Stomach (tissue), 9 donors: ENCODE measurements around the gene CCDC63. TPM values are rescaled to one million over a fixed set of nuclear protein-coding genes. Genes with fewer than 3 reads are reported as not detected.
A peak's percentile ranks its signal among the peaks of the same experiment; 100 is the strongest.

Source experiments
- DNase-seq, 2 donors: peaks; one replicate each; pipeline versions ENCODE4 v3.0.0 to v3.0.0-alpha.2; 2013 to 2019
- H3K27ac ChIP-seq, 5 donors: fragments of 200-600 bp in 4 of 5; sonication (generic) in 4 of 5; one replicate each; pipeline ENCODE4 v1.5.1; 2013 to 2019; ENCODE audit warnings: mild to moderate bottlenecking in 1 of 5, moderate library complexity in 1 of 5
- H3K27me3 ChIP-seq, 3 donors: fragments of 200-600 bp; sonication (generic); one replicate each; pipeline ENCODE4 v1.5.1; 2017 to 2019; ENCODE audit warnings: mixed run types in 1 of 3
- H3K36me3 ChIP-seq, 4 donors: fragments of 200-600 bp; sonication (generic); 1 replicate in 3 of 4; 2 replicates in 1 of 4; pipeline ENCODE4 v1.5.1; 2016 to 2019
- H3K4me1 ChIP-seq, 4 donors: fragments of 200-600 bp; sonication (generic); one replicate each; pipeline ENCODE4 v1.5.1; 2016 to 2019
- H3K4me3 ChIP-seq, 4 donors: fragments of 200-600 bp; sonication (generic) in 3 of 4; one replicate each; pipeline ENCODE4 v1.5.1; 2016 to 2019; ENCODE audit warnings: mild to moderate bottlenecking in 1 of 4
- H3K9me3 ChIP-seq, 4 donors: fragments of 200-600 bp; sonication (generic); one replicate each; pipeline ENCODE4 v1.5.1; 2016 to 2019
- CTCF ChIP-seq, 7 experiments: fragments of 450-650 bp in 4 of 7; fragments of 200-600 bp in 3 of 7; sonication (generic) in 3 of 7; IDR thresholded peaks; one replicate each; pipeline ENCODE4 v1.5.1; 2016 to 2019; ENCODE audit warnings: antibody characterized with exemption in 7 of 7, control low read depth in 2 of 7, mild to moderate bottlenecking in 1 of 7
- EP300 ChIP-seq: sonication (generic); formaldehyde crosslinking; IDR thresholded peaks from one replicate; pipeline ENCODE4 v1.6.1; 2017; ENCODE audit warnings: antibody characterized with exemption
- POLR2A ChIP-seq, 4 donors: fragments of 450-650 bp; IDR thresholded peaks; one replicate each; pipeline ENCODE4 v1.6.1; 2016; ENCODE audit warnings: antibody characterized with exemption in 4 of 4, control low read depth in 2 of 4, mild to moderate bottlenecking in 1 of 4, moderate library complexity in 1 of 4
- POLR2AphosphoS5 ChIP-seq, 3 donors: sonication (generic); formaldehyde crosslinking; IDR thresholded peaks; one replicate each; pipeline ENCODE4 v1.6.1; 2016; ENCODE audit warnings: antibody characterized with exemption in 3 of 3
- WGBS, 5 donors: extraction: QIAGEN DNeasy Blood & Tissue Kit in 3 of 5; methylation state at CpG; one replicate each; pipeline versions ENCODE4 v1.1.5 to v1.1.7; 2013 to 2018; 5-methylcytosine and 5-hydroxymethylcytosine counted together
- intact Hi-C: fragments of 100-400 bp; cut with DNase I; formaldehyde crosslinking; loops from one replicate; pipeline ENCODE4 v1.15.1; 2023; ENCODE audit warnings: low total_unique reads
- polyA plus RNA-seq, 3 donors: library from polyadenylated mRNA; stranded (reverse); fragments of 200-250 nt; gene quantifications; one replicate each; pipeline ENCODE4 v1.2.3, GENCODE V29; 2013
- total RNA-seq, 5 donors: library from RNA; depleted of rRNA; stranded (reverse); fragments of >200 nt; gene quantifications; one replicate each; pipeline versions ENCODE4 v1.1.0 to v1.2.3, GENCODE V29; 2014 to 2016
- donor health status: healthy with polysubstance abuse.
- donor health status: Bipolar disorder and iron deficiency.
- donor health status: healthy.

Gene CCDC63
- total and polyA plus RNA-seq, 8 donors: not detected

- DNase-seq: no peak
- no peak overlapping the region for H3K4me3 ChIP-seq
- peaks cover 0 to 16% (median 6%) of the 10 kb centered on the region in 3 donors for H3K27me3 ChIP-seq
- H3K36me3 ChIP-seq: no peaks in the 10 kb centered on the region
- TF ChIP-seq POLR2AphosphoS5 (IDR thresholded peaks at IDR 0.05): peak in 1 of 3 donors; percentile 27
- TF ChIP-seq CTCF (IDR thresholded peaks at IDR 0.05): no peak
- no peak overlapping the region for H3K27ac ChIP-seq
- intact Hi-C loops: no loop called here
- no peaks in the 10 kb centered on the region for H3K4me1 ChIP-seq
- H3K9me3 ChIP-seq: no peaks in the 10 kb centered on the region
- WGBS, 5 donors: 26 to 36% (median 29%) methylated on average over 5 of the region's 5 CpGs
Observed at GRCh38 chr12:110917467-110917866, 70.7 kb downstream of the CCDC63 start.

- Histone ChIP-seq H3K4me3 (no peak overlapping the region), H3K4me1 (no peaks in the 10 kb centered on the region), H3K27ac (no peak overlapping the region), H3K9me3 (no peaks in the 10 kb centered on the region), H3K36me3 (no peaks in the 10 kb centered on the region), H3K27me3 (peaks cover 0 to 21% (median 6%) of the 10 kb centered on the region in 3 donors)
- intact Hi-C loops: no loop called here
- no peak for DNase-seq
- 77 to 88% (median 85%) methylated on average over 7 of the region's 7 CpGs for WGBS, 5 donors
- no peak for TF ChIP-seq EP300
- TF ChIP-seq POLR2AphosphoS5 (IDR thresholded peaks at IDR 0.05): no peak
- no peak for TF ChIP-seq CTCF (IDR thresholded peaks at IDR 0.05)
- TF ChIP-seq POLR2A (IDR thresholded peaks at IDR 0.05): no peak
Observed at GRCh38 chr12:110917961-110918360, 71.2 kb downstream of the CCDC63 start.

DNA sequence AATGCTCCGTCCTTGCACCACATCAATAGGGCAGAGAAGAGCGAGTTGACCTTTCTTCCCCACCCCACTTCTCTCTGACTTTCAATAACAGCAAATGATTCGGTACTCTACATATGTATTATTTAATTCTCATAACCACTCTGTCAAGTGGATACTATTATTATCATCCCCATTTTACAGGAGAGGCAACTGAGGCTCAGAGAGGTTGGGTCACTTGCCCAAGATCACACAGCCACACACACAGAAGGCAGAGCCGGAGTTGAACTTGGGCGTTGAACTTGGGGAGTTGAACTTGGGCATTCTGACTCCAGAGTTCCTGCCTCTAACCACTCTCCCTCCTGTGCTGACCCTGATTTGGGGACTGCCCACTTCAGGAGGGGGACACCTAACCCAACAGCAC, 72.9 kb downstream of the CCDC63 start:
- TF ChIP-seq CTCF (IDR thresholded peaks at IDR 0.05): no peak
- TF ChIP-seq POLR2AphosphoS5 (IDR thresholded peaks at IDR 0.05): no peak
- no peak for TF ChIP-seq EP300
- no peak for TF ChIP-seq POLR2A (IDR thresholded peaks at IDR 0.05)
- Histone ChIP-seq H3K27ac (no peak overlapping the region), H3K4me3 (no peak overlapping the region), H3K4me1 (no peaks in the 10 kb centered on the region), H3K36me3 (no peaks in the 10 kb centered on the region), H3K27me3 (peaks cover 0 to 38% (median 6%) of the 10 kb centered on the region in 3 donors), H3K9me3 (no peaks in the 10 kb centered on the region)
- no peak for DNase-seq
- intact Hi-C loops: no loop called here
- WGBS, 5 donors: 82 to 93% (median 88%) methylated on average over 5 of the region's 5 CpGs

DNA sequence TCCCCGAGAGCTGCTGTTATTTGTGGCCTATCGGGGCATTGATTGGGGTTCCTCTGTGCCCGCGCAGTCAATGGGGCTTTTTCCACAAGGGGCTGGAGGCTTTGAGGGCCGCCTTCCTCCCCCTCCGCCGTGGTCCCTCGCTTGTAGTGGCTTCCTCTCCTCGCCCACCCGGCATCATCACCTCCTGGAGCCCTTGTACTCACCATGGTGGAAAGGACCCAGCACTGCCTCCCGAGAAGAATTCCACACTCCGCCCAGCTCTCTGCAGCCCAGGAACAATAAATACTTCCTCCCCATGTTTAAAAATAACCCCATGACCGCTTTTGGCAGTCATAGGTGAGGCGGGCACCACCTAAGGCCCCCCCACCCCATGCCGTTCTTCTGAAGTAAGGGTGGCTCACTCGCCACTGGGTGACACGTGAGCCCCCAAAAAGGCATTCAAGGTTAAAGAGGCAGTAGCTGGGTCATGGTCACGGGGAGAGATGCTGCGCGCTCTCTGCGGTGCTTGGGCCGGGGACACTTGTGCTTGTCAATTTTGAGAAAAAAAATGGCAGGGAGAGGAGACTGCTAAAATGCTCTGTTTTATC, 73.6 kb downstream of the CCDC63 start, which contains the start of gene MYL2:
Gene MYL2, minus strand, starts transcription at position 256 of the 587 bp plus-strand sequence. Its CDS starts 50 bp downstream, at position 206.
- Histone ChIP-seq H3K9me3 (no peaks in the 10 kb centered on the region), H3K27ac (no peak within 1 kb of the TSS), H3K4me3 (no peak within 1 kb of the TSS), H3K27me3 (peaks cover 0 to 42% (median 6%) of the 10 kb centered on the region in 3 donors), H3K4me1 (no peaks in the 10 kb centered on the region), H3K36me3 (no peaks in the 10 kb centered on the region)
- intact Hi-C loops: no loop called here
- no peak for TF ChIP-seq CTCF (IDR thresholded peaks at IDR 0.05)
- TF ChIP-seq EP300: no peak
- no peak for TF ChIP-seq POLR2A (IDR thresholded peaks at IDR 0.05)
- TF ChIP-seq POLR2AphosphoS5 (IDR thresholded peaks at IDR 0.05): no peak
- 66 to 74% (median 67%) methylated on average over 22 of the region's 22 CpGs for WGBS, 5 donors
- no peak for DNase-seq
